Fibroblast of lung (primary cell): ENCODE measurements around the gene NRDE2. TPM values are rescaled to one million over a fixed set of nuclear protein-coding genes. Genes with fewer than 3 reads are reported as not detected.

ENCODE experiments used
- DNase-seq, 2 donors: peaks; one replicate each; pipeline versions ENCODE4 v3.0.0 to v3.0.0-alpha.2; 2010; ENCODE audit warnings: low read depth in 2 of 2
- H2AFZ ChIP-seq: 2 replicates; pipeline ENCODE4 v1.5.1; 2012; ENCODE audit warnings: low read length, control low read depth, inconsistent platforms
- H3K27ac ChIP-seq: 2 replicates; pipeline ENCODE4 v1.5.1; 2011; ENCODE audit warnings: low read length, control low read depth; ENCODE audit not compliant: insufficient read depth
- H3K27me3 ChIP-seq: 2 replicates; pipeline ENCODE4 v1.5.1; 2011; ENCODE audit warnings: mild to moderate bottlenecking, low read length; ENCODE audit not compliant: control insufficient read depth, insufficient read depth
- H3K36me3 ChIP-seq: 2 replicates; pipeline ENCODE4 v1.5.1; 2011; ENCODE audit warnings: low read length; ENCODE audit not compliant: control insufficient read depth, insufficient read depth
- H3K4me1 ChIP-seq: 2 replicates; pipeline ENCODE4 v1.5.1; 2011; ENCODE audit warnings: low read length; ENCODE audit not compliant: control insufficient read depth, insufficient read depth; ENCODE audit errors: extremely low read depth
- H3K4me2 ChIP-seq: 2 replicates; pipeline ENCODE4 v1.5.1; 2011; ENCODE audit warnings: low read length, control low read depth; ENCODE audit not compliant: insufficient read depth; ENCODE audit errors: extremely low read depth
- H3K4me3 ChIP-seq, 4 experiments: fragments of 200-600 bp in 1 of 4; sonication (generic) in 1 of 4; replicated peaks in 1 of 4; 2 replicates each; pipeline ENCODE4 v1.5.1; 2011 to 2016; ENCODE audit warnings: low read length in 4 of 4, low read depth in 3 of 4, mild to moderate bottlenecking in 3 of 4, control low read depth in 2 of 4, inconsistent platforms in 1 of 4, mixed read lengths in 1 of 4; ENCODE audit not compliant: insufficient read depth in 1 of 4; ENCODE audit errors: control extremely low read depth in 1 of 4
- H3K79me2 ChIP-seq: 2 replicates; pipeline ENCODE4 v1.5.1; 2012; ENCODE audit warnings: mild to moderate bottlenecking, low read length, inconsistent platforms; ENCODE audit not compliant: control insufficient read depth, insufficient read depth
- H3K9ac ChIP-seq: 2 replicates; pipeline ENCODE4 v1.5.1; 2011; ENCODE audit warnings: mild to moderate bottlenecking, low read length, control low read depth; ENCODE audit not compliant: insufficient read depth
- H3K9me3 ChIP-seq: 2 replicates; pipeline ENCODE4 v1.5.1; 2012; ENCODE audit warnings: low read depth, low read length; ENCODE audit not compliant: control insufficient read depth, insufficient read depth
- H4K20me1 ChIP-seq: 2 replicates; pipeline ENCODE4 v1.5.1; 2011; ENCODE audit warnings: low read length; ENCODE audit not compliant: control insufficient read depth, insufficient read depth; ENCODE audit errors: extremely low read depth
- EZH2 ChIP-seq: IDR thresholded peaks from 2 replicates; pipeline ENCODE4 v1.5.1; 2012; ENCODE audit warnings: low read length, control low read depth, mild to moderate bottlenecking; ENCODE audit errors: missing control alignments
- polyA plus RNA-seq, 2 donors: library from polyadenylated mRNA; depleted of rRNA in 1 of 2; stranded (reverse) in 1 of 2; unstranded in 1 of 2; fragments of >200 nt; gene quantifications; 2 replicates each; pipeline ENCODE4 v1.2.1, GENCODE V29; 2011 to 2012; ENCODE audit warnings: missing spikeins in 1 of 2
- total RNA-seq: library from RNA; depleted of rRNA; stranded (reverse); fragments of >200 nt; gene quantifications from 2 replicates; pipeline ENCODE4 v1.2.1, GENCODE V29; 2014
- TF ChIP-seq, protein P1 (sequence below), 2 donors: IDR thresholded peaks in 1 of 2; conservative IDR thresholded peaks in 1 of 2; 1 replicate in 1 of 2; 2 replicates in 1 of 2; pipeline ENCODE4 v1.5.1; 2011 to 2012; ENCODE audit warnings: low read length in 2 of 2, control low read depth in 1 of 2, inconsistent platforms in 1 of 2, low read depth in 1 of 2, mild to moderate bottlenecking in 1 of 2

Gene NRDE2
- total and polyA plus RNA-seq, 2 donors (not counting 1 experiment from before 2014, with no cell fraction given): 7.0 to 9.7 TPM

DNA sequence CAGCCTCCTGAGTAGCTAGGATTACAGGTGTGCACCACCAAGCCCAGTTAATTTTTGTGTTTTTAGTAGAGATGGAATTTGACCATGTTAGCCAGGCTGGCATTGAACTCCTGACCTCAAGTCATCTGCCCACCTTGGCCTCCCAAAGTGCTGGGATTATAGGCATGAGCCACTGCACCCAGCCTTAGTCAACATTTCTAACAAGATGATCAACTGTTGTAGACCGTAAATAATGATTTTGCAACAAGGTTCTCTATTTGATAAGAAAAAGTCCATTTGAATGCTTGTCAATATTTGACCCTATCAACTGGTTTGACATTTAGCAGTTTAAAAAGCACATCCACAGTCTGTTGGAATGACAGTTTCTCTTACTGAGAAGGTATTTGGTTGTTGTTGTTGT lies 25.2 kb upstream of the NRDE2 start:
- Histone ChIP-seq H2AFZ (no peak overlapping the region), H3K79me2 (no peaks in the 10 kb centered on the region), H3K27ac (no peak overlapping the region), H3K27me3 (peaks cover 2% of the 10 kb centered on the region), H3K4me2 (no peak overlapping the region), H3K36me3 (no peaks in the 10 kb centered on the region), H3K9me3 (no peaks in the 10 kb centered on the region), H3K4me3 (no peak overlapping the region), H4K20me1 (no peaks in the 10 kb centered on the region), H3K9ac (no peak overlapping the region), H3K4me1 (no peaks in the 10 kb centered on the region)
- TF ChIP-seq EZH2: no peak
- TF ChIP-seq, protein P1, sequence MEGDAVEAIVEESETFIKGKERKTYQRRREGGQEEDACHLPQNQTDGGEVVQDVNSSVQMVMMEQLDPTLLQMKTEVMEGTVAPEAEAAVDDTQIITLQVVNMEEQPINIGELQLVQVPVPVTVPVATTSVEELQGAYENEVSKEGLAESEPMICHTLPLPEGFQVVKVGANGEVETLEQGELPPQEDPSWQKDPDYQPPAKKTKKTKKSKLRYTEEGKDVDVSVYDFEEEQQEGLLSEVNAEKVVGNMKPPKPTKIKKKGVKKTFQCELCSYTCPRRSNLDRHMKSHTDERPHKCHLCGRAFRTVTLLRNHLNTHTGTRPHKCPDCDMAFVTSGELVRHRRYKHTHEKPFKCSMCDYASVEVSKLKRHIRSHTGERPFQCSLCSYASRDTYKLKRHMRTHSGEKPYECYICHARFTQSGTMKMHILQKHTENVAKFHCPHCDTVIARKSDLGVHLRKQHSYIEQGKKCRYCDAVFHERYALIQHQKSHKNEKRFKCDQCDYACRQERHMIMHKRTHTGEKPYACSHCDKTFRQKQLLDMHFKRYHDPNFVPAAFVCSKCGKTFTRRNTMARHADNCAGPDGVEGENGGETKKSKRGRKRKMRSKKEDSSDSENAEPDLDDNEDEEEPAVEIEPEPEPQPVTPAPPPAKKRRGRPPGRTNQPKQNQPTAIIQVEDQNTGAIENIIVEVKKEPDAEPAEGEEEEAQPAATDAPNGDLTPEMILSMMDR (conservative IDR thresholded peaks at IDR 0.05 in 1 of 2, IDR thresholded peaks at IDR 0.05 in 1 of 2; ENCODE audit: low read depth in 1 of 2, low read length in 2 of 2): no peak
- DNase-seq: no peak

- Histone ChIP-seq H3K4me3 (no peak overlapping the region), H4K20me1 (no peaks in the 10 kb centered on the region), H2AFZ (no peak overlapping the region), H3K27ac (no peak overlapping the region), H3K4me1 (no peaks in the 10 kb centered on the region), H3K36me3 (no peaks in the 10 kb centered on the region), H3K27me3 (peaks cover 2% of the 10 kb centered on the region), H3K4me2 (no peak overlapping the region), H3K9me3 (no peaks in the 10 kb centered on the region), H3K9ac (no peak overlapping the region), H3K79me2 (no peaks in the 10 kb centered on the region)
- DNase-seq: no peak
- TF ChIP-seq EZH2: no peak
- TF ChIP-seq, protein P1 (conservative IDR thresholded peaks at IDR 0.05 in 1 of 2, IDR thresholded peaks at IDR 0.05 in 1 of 2; ENCODE audit: low read depth in 1 of 2, low read length in 2 of 2): no peak
Observed at GRCh38 chr14:90355540-90356518, 24.1 kb upstream of the NRDE2 start.

GRCh38 chr14:90354551-90355298 lies 23.0 kb upstream of the NRDE2 start:
- no peaks in the 10 kb centered on the region for H3K4me1 ChIP-seq
- no peak overlapping the region for H3K27ac ChIP-seq
- no peak overlapping the region for H3K4me2 ChIP-seq
- no peaks in the 10 kb centered on the region for H3K79me2 ChIP-seq
- H2AFZ ChIP-seq: no peak overlapping the region
- peaks cover 2% of the 10 kb centered on the region for H3K27me3 ChIP-seq
- H3K4me3 ChIP-seq: no peak overlapping the region
- no peak overlapping the region for H3K9ac ChIP-seq
- H4K20me1 ChIP-seq: no peaks in the 10 kb centered on the region
- H3K9me3 ChIP-seq: no peaks in the 10 kb centered on the region
- DNase-seq: no peak
- no peaks in the 10 kb centered on the region for H3K36me3 ChIP-seq
- TF ChIP-seq EZH2: no peak
- TF ChIP-seq, protein P1 (conservative IDR thresholded peaks at IDR 0.05 in 1 of 2, IDR thresholded peaks at IDR 0.05 in 1 of 2; ENCODE audit: low read depth in 1 of 2, low read length in 2 of 2): no peak
